ENCODE data around the gene RETREG3. TPM values are rescaled to one million over a fixed set of nuclear protein-coding genes. Genes with fewer than 3 reads are reported as not detected.

Gene RETREG3
- total and polyA plus RNA-seq, 9 of the 15 experiments (the other 6 are each of a cell fraction or from before 2014, with no cell fraction given), result 4.1 to 39.0 (median 16.9) TPM

DNA sequence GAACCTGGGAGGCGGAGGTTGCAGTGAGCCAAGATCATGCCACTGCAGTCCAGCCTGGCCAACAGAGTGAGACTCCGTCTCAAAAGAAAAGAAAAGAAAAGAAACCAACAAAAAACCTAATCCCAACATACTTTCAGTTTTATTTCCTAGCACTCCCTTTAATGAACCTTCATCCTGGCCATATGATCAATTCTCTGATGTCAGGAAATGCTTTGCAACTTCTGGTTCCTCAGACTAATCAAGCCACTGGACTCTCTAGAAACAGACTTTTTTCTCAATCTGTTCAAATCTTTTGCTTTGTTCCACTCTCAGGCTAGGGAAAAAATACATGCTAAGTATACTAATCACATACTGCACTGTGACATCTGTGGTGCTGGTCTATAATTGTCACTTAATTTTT lies 18.3 kb downstream of the RETREG3 start:
- H3K79me2 ChIP-seq (ENCODE audit: control insufficient read depth, insufficient read depth, low read length), result peaks cover 5% of the 10 kb centered on the region; the same call in 2 of the 3 replicates
- ChIA-PET CTCF (ENCODE audit: low intra/inter-chr PET ratio) (no interaction called here), POLR2A (interaction anchor here (1.5 to 2.8 kb wide), 2 partner anchors 9 to 12 kb away, joined by 3 to 16 read pairs; partner anchors contain the start of gene PSMC3IP)
- intact Hi-C loops (cut with micrococcal nuclease), result no loop called here
- H3K36me3 ChIP-seq (ENCODE audit: control insufficient read depth, insufficient read depth, low read length), result peaks cover 62% of the 10 kb centered on the region; the same call in 2 of the 3 replicates
- in situ Hi-C loops (cut with MboI), result no loop called here
- no peak overlapping the region for H3K4me3 ChIP-seq
- no peaks in the 10 kb centered on the region for H3K9me3 ChIP-seq (replicated peaks; ENCODE audit: control insufficient read depth, insufficient read depth, low read depth, low read length)
- no peak for FAIRE-seq
- ATAC-seq, result no peak
- H3K9me1 ChIP-seq (ENCODE audit: control insufficient read depth, insufficient read depth, low read length), result no peaks in the 10 kb centered on the region
- H3K4me1 ChIP-seq (replicated peaks in 1 of 2; ENCODE audit: control insufficient read depth in 2 of 2, insufficient read depth in 2 of 2, low read length in 2 of 2), result no peaks in the 10 kb centered on the region; a peak in 1 of 5 replicates
- no peak for DNase-seq (ENCODE audit: extremely low read depth in 1 of 4, low spot score in 3 of 4)
- no peaks in the 10 kb centered on the region for H4K20me1 ChIP-seq (replicated peaks; ENCODE audit: control insufficient read depth, insufficient read depth, low read length)
- 93% methylated on average over 2 of the region's 2 CpGs for WGBS (ENCODE audit: insufficient coverage, low coverage, missing lambda C conversion rate)
- no peak overlapping the region for H3K4me2 ChIP-seq (ENCODE audit: insufficient read depth, low read length)
- TF ChIP-seq MITF (IDR thresholded peaks at IDR 0.05) (no peak), HDAC1 (IDR thresholded peaks at IDR 0.05) (no peak), TFAM (CRISPR knock-in tag; conservative IDR thresholded peaks at IDR 0.05) (no peak), AFF1 (IDR thresholded peaks at IDR 0.05; ENCODE audit: low read depth in 1 of 2, partially characterized antibody in 2 of 2) (no peak), SMC3 (conservative IDR thresholded peaks at IDR 0.05; ENCODE audit: insufficient read depth, low read depth, low read length) (no peak), EHMT2 (IDR thresholded peaks at IDR 0.05) (no peak), THRAP3 (IDR thresholded peaks at IDR 0.05; ENCODE audit: borderline replicate concordance) (no peak), ZBTB8A (IDR thresholded peaks at IDR 0.05; ENCODE audit: partially characterized antibody) (no peak)
- no peak overlapping the region for H2AFZ ChIP-seq (ENCODE audit: low read depth, low read length)
- no peaks in the 10 kb centered on the region for H3K27me3 ChIP-seq (ENCODE audit: control insufficient read depth in 2 of 2, insufficient read depth in 2 of 2, low read length in 2 of 2)
- H3K9ac ChIP-seq (ENCODE audit: insufficient read depth in 1 of 2, low read depth in 2 of 2, low read length in 2 of 2), result no peak overlapping the region
- no peak overlapping the region for H3K27ac ChIP-seq (ENCODE audit: extremely low read depth, low read depth, low read length)
- no TSS peak for BruUV-seq (replicated peaks)
